K562 (cell line): ENCODE results near the gene NMB. TPM values are rescaled to one million over a fixed set of nuclear protein-coding genes. Genes with fewer than 3 reads are reported as not detected.
A peak's percentile ranks its signal among the peaks of the same experiment; 100 is the strongest.

Source experiments
- ARID2 ChIP-seq: fragments of 450-650 bp; IDR thresholded peaks from 2 replicates; pipeline ENCODE4 v1.6.1; 2017; ENCODE audit warnings: antibody characterized with exemption, mild to moderate bottlenecking
- CC2D1A ChIP-seq: fragments of 450-650 bp; IDR thresholded peaks from 2 replicates; pipeline ENCODE4 v1.6.1; 2017; ENCODE audit warnings: mild to moderate bottlenecking
- CREBBP ChIP-seq: IDR thresholded peaks from one replicate; pipeline ENCODE4 v1.6.1; 2012; ENCODE audit warnings: low read depth, mild to moderate bottlenecking, control low read depth, inconsistent platforms, low read length
- DIDO1 ChIP-seq: fragments of 450-650 bp; IDR thresholded peaks from 2 replicates; pipeline ENCODE4 v1.6.1; 2016; ENCODE audit warnings: low read depth, missing biosample characterization, missing genetic modification characterization
- ESRRB ChIP-seq: fragments of 250-450 bp; sonication (Bioruptor Pico); IDR thresholded peaks from 2 replicates; pipeline ENCODE4 v1.5.0; 2020; ENCODE audit warnings: mild to moderate bottlenecking, moderate library complexity, borderline replicate concordance
- FOXK1 ChIP-seq: sonication (generic); formaldehyde crosslinking; IDR thresholded peaks from 2 replicates; pipeline ENCODE4 v1.8.0; 2022; ENCODE audit warnings: missing genetic modification reagents, mild to moderate bottlenecking, borderline replicate concordance
- FOXK2 ChIP-seq, 2 experiments: fragments of 450-650 bp; IDR thresholded peaks in 1 of 2; conservative IDR thresholded peaks in 1 of 2; 2 replicates each; pipeline ENCODE4 v1.6.1; 2016; ENCODE audit warnings: low read depth in 2 of 2, mild to moderate bottlenecking in 1 of 2
- KLF13 ChIP-seq: fragments of 450-650 bp; IDR thresholded peaks from 2 replicates; pipeline ENCODE4 v1.6.1; 2016; ENCODE audit warnings: missing genetic modification characterization, low read depth, mild to moderate bottlenecking, missing compliant biosample characterization, moderate library complexity, borderline replicate concordance
- MYC ChIP-seq, 2 experiments: fragments of 250-450 bp in 1 of 2; sonication (Bioruptor Pico) in 1 of 2; IDR thresholded peaks; 2 replicates each; pipeline versions ENCODE4 v1.5.1 to v1.6.1; 2012 to 2021; ENCODE audit warnings: low read depth in 2 of 2, borderline replicate concordance in 1 of 2, improper control_type of control experiment in 1 of 2, low read length in 1 of 2, mild to moderate bottlenecking in 1 of 2, moderate library complexity in 1 of 2
- OTX1 ChIP-seq: fragments of 450-650 bp; formaldehyde crosslinking; IDR thresholded peaks from 2 replicates; pipeline ENCODE4 v1.4.0; 2022; ENCODE audit warnings: mild to moderate bottlenecking
- PTTG1 ChIP-seq: fragments of 450-650 bp; IDR thresholded peaks from 2 replicates; pipeline ENCODE4 v1.6.1; 2016; ENCODE audit warnings: low read depth, mild to moderate bottlenecking, missing genetic modification characterization, missing compliant biosample characterization
- RAD21 ChIP-seq, 2 experiments: fragments of 250-450 bp in 1 of 2; fragments of 450-650 bp in 1 of 2; sonication (Bioruptor Pico) in 1 of 2; formaldehyde crosslinking in 1 of 2; IDR thresholded peaks in 1 of 2; conservative IDR thresholded peaks in 1 of 2; 2 replicates each; pipeline versions ENCODE4 v1.4.0 to v1.8.0; 2020 to 2022; ENCODE audit warnings: mild to moderate bottlenecking in 2 of 2, moderate library complexity in 1 of 2
- SAP30 ChIP-seq: fragments of 200-600 bp; sonication (generic); IDR thresholded peaks from 2 replicates; pipeline ENCODE4 v1.6.1; 2012; ENCODE audit warnings: borderline replicate concordance, low read depth, mild to moderate bottlenecking, moderate library complexity, low read length, control low read depth, inconsistent platforms; ENCODE audit not compliant: insufficient read depth, poor library complexity, severe bottlenecking
- polyA plus RNA-seq, 8 experiments: library from polyadenylated mRNA; depleted of rRNA in 4 of 8; stranded (reverse) in 5 of 8; unstranded in 3 of 8; fragments of >200 nt; fragmentation: Nextera tagmentation in 2 of 8; fragmentation: Illumina TruSeq in 1 of 8; extraction: Ambion mirVana in 2 of 8; extraction: Trizol in 1 of 8; gene quantifications; 2 replicates each; pipeline versions ENCODE4 v1.2.1 to v1.2.3, GENCODE V29; 2011 to 2014; ENCODE audit warnings: inconsistent platforms in 1 of 8, missing spikeins in 1 of 8
- total RNA-seq, 7 experiments: library from RNA; depleted of rRNA in 6 of 7; stranded (reverse); fragments of >200 nt in 6 of 7; fragmentation: Illumina TruSeq in 2 of 7; extraction: Trizol in 2 of 7; gene quantifications; 2 replicates each; pipeline versions ENCODE4 v1.2.1 to v1.2.3, GENCODE V29; 2011 to 2021; ENCODE audit warnings: low replicate concordance in 1 of 7
- TF ChIP-seq, protein P1 (sequence below), 2 experiments: fragments of 450-650 bp; formaldehyde crosslinking in 1 of 2; IDR thresholded peaks; 2 replicates each; pipeline versions ENCODE4 v1.4.0 to v1.6.1; 2014 to 2020; ENCODE audit warnings: mild to moderate bottlenecking in 2 of 2, borderline replicate concordance in 1 of 2, low read depth in 1 of 2
- TF ChIP-seq, protein P2 (sequence below): fragments of 450-650 bp; IDR thresholded peaks from 2 replicates; pipeline ENCODE4 v1.6.1; 2016; ENCODE audit warnings: borderline replicate concordance

The NMB gene
- total and polyA plus RNA-seq, 9 of the 15 experiments (the other 6 are each of a cell fraction or from before 2014, with no cell fraction given), result 0.06 to 0.16 (median 0.09) TPM; not detected in 5

DNA sequence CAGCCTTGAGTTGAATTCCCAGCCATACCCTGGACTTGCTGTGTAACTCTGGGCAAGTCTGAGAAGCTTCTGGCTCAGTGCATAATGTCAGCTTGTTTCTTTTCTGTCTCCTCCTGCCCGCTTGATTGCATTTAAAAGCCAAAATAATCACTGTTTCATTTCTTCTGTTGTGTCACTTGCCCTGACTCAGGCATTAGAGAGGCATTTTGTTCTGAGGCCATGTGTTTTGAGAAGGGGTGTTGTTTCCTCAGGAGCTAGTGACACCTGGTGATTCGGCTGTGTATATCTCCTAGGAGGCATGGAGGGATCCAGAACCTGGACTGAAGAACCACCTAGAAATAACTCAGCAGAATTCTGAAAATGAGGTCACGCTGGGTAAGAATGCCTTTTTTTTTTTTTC is 19.9 kb downstream of the NMB start (continued):
- TF ChIP-seq DIDO1 (tag), result no peak
- peak; percentile 65; the same call in 1 of the 2 replicates for TF ChIP-seq ARID2
- no peak for TF ChIP-seq PTTG1 (tag)
- TF ChIP-seq ESRRB (CRISPR knock-in tag), result no peak
- TF ChIP-seq FOXK2 (conservative IDR thresholded peaks at IDR 0.05 in 1 of 2, IDR thresholded peaks at IDR 0.05 in 1 of 2; ENCODE audit: low read depth in 2 of 2), result peak in 1 of 2 experiments; percentile 52; a peak in 1 of 4 replicates
- TF ChIP-seq FOXK1, result no peak
- peak; percentile 11 to 62; a peak in 2 of 4 replicates for TF ChIP-seq RAD21 (CRISPR knock-in tag; conservative IDR thresholded peaks at IDR 0.05 in 1 of 2, IDR thresholded peaks at IDR 0.05 in 1 of 2)
- TF ChIP-seq MYC (IDR thresholded peaks at IDR 0.05; ENCODE audit: low read depth, low read length), result peak; percentile 48; the same call in 1 of the 2 replicates
- no peak for TF ChIP-seq MYC (CRISPR knock-in tag; IDR thresholded peaks at IDR 0.05; ENCODE audit: borderline replicate concordance, low read depth)
- no peak for TF ChIP-seq OTX1 (CRISPR knock-in tag)
- no peak for TF ChIP-seq CREBBP
- TF ChIP-seq, protein P1, sequence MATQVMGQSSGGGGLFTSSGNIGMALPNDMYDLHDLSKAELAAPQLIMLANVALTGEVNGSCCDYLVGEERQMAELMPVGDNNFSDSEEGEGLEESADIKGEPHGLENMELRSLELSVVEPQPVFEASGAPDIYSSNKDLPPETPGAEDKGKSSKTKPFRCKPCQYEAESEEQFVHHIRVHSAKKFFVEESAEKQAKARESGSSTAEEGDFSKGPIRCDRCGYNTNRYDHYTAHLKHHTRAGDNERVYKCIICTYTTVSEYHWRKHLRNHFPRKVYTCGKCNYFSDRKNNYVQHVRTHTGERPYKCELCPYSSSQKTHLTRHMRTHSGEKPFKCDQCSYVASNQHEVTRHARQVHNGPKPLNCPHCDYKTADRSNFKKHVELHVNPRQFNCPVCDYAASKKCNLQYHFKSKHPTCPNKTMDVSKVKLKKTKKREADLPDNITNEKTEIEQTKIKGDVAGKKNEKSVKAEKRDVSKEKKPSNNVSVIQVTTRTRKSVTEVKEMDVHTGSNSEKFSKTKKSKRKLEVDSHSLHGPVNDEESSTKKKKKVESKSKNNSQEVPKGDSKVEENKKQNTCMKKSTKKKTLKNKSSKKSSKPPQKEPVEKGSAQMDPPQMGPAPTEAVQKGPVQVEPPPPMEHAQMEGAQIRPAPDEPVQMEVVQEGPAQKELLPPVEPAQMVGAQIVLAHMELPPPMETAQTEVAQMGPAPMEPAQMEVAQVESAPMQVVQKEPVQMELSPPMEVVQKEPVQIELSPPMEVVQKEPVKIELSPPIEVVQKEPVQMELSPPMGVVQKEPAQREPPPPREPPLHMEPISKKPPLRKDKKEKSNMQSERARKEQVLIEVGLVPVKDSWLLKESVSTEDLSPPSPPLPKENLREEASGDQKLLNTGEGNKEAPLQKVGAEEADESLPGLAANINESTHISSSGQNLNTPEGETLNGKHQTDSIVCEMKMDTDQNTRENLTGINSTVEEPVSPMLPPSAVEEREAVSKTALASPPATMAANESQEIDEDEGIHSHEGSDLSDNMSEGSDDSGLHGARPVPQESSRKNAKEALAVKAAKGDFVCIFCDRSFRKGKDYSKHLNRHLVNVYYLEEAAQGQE (IDR thresholded peaks at IDR 0.05; ENCODE audit: borderline replicate concordance), result peak; percentile 62; the same call in 1 of the 2 replicates
- TF ChIP-seq, protein P1 (CRISPR knock-in tag; IDR thresholded peaks at IDR 0.05; ENCODE audit: low read depth), result no peak
- TF ChIP-seq CC2D1A, result 0 out of 2 replicates have a peak, but pooled peaks have one; percentile 25
- TF ChIP-seq, protein P2, sequence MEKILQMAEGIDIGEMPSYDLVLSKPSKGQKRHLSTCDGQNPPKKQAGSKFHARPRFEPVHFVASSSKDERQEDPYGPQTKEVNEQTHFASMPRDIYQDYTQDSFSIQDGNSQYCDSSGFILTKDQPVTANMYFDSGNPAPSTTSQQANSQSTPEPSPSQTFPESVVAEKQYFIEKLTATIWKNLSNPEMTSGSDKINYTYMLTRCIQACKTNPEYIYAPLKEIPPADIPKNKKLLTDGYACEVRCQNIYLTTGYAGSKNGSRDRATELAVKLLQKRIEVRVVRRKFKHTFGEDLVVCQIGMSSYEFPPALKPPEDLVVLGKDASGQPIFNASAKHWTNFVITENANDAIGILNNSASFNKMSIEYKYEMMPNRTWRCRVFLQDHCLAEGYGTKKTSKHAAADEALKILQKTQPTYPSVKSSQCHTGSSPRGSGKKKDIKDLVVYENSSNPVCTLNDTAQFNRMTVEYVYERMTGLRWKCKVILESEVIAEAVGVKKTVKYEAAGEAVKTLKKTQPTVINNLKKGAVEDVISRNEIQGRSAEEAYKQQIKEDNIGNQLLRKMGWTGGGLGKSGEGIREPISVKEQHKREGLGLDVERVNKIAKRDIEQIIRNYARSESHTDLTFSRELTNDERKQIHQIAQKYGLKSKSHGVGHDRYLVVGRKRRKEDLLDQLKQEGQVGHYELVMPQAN, result 0 out of 2 replicates have a peak, but pooled peaks have one; percentile 12
- no peak for TF ChIP-seq SAP30
- no peak for TF ChIP-seq KLF13 (tag)
- TF ChIP-seq, all 486 proteins: peak for 14
